GM21515 (cell line): Measurements from ENCODE around the gene RHBDF1.
"Not testable (repeated sequence)": the region's sequence is repeated elsewhere in the genome, so short reads cannot be mapped to it uniquely, and the experiment has no call there.

Experiments used
- ATAC-seq: cut with Tn5 transposase; IDR thresholded peaks from one replicate; pipeline ENCODE4 v1.9.1; 2021; ENCODE audit not compliant: unreplicated experiment

RHBDF1 gene

DNA sequence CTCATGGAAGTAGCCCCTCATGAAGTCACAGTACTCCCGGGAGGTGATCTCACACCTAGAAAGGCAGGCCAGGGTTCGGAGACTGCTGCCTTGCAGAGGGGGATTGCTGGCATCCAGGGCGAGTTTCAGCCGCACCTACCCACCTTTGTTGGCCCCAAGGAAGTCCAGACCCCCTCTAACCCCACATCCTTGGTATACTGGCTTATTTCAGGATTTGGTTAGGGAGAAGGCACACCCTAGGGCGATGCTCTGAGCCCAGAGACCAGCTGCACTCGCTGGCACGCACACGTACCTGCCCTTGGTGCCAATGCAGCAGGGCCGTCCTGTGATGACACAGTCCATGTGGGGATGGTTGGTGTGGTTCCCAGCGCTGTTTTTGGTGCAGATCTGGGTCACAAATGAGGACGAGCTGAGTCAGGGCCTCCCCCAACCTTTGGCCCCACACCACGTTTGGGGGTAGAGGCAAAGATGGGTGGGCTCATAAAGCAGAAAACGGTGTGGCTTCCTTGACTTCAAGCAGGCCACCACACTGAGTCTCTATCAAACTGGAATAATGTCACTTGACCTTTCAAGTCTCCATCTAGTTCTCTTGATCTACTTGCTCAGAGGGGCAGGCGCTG is 12.9 kb downstream of the RHBDF1 start:
- no peak for ATAC-seq

DNA sequence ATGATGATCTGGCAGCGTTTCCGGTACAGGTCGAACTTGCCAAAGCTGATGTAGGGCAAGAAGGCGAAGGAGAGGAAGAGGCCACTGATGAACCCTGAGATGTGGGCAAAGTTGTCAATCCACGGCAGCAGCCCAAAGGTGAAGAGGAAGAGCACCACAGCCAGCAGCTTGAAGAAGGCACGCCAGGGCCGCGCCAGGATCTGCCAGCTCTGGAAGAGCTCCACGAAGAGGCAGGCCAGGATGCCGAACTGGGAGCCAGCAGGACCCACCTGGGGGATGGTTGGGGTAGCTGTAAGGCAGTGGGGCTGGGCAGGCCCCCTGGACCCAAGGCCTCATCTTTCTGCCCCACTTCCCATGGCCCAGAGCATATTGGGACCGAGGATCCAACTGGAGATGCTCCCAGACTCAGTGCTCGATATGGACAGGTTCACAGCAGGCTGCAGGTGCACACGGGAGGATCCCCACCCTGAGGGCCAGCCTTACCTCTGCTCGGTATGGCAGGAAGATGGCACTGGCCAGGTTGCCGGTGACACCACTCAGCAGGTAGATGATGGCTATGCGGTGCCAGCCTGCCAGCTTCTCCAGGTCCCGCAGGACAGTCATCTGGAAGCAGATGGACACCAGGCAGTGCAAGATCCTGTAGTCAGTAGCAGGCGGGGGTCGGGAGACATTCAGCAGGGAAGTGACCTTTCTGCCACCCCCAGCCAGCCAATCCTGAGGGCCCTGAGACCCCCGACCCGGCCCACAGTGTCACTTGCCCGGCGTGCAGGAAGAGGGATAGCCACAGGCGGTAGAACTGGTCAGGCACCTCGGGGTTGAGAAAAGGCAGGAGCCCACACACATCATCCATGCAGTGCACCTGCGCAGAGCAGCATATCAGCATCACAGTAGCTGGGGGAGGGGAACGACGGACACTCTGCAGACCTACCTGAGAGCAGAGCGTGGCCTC is 13.7 kb downstream of the RHBDF1 start:
- no peak for ATAC-seq

DNA sequence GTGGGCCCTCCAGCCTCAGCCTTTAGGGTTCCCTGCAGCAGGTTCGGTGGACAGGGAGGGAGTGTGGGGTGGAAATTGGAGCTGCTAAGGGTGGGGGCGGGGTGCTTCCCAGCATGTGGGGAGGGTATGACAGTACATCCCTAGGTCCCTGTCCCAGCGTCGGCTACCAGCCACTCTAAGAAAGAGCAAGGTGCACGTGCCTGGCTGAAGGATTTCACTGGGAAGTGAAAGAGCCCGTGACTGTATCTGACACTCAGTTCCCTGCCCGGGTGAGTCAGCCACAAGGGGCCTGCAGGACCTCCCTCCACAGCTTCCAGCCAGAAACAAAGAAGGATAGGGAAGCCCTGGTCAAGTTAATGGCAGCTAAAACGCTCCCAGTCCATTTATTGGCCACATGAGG is 14.7 kb downstream of the RHBDF1 start:
- ATAC-seq = no peak

DNA sequence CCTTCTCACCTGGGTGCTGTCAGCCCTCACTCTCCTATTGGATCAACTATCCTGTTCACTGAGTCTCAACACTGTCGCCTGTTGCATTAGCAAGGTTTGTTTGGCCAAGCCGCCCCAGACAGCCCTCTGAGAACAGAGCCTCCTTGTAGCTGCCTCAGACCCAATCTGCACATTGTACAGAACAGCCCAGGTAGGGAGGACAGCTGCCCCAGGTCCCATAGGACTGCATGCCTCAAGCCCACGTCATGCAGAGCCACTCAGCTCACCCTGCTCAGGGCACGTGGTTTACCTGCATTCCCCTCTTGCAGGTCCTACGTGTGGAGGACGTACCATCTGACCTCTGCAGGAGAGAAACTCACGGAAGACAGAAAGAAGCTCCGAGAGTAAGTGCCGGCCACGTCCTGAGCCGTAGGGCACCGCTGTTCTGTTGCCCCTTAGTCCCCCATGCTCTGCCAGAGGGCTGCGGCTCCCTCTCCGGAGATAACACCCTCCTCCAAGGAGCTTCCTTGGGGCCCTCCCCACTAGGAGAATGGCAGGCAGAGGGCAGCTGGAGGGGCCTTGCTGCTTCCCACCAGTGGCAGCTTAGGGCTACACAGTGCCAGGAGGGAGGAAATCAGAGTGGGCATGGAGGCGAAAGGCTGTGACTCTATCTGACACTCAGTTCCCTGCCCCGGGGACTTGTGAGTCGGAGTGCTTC is 16.1 kb downstream of the RHBDF1 start:
- no peak for ATAC-seq

DNA sequence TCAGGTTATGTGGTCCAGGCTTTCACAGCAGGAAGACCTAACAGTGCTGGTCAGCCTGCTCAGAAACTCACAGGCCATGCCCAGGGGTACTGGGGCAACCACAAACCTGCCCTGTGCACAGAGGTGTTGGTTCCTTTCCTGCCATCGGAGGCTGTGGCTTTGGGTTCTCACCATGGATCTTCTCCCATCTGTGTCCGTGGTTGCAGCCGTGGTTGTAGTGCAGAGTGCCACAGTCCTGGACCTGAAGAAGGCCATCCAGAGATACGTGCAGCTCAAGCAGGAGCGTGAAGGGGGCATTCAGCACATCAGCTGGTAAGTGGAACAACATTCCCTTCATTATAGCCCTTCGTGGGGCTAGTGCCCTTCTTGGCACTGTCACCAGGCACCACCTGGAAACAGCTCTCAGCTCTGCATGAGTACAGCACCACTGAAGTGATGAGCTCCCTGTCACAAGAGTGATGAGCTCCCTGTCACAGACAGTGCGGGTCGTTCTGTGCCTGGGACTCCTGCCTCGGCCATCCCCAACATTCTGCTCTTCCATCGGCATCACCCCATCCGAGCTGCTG is 16.8 kb downstream of the RHBDF1 start:
- no peak for ATAC-seq

DNA sequence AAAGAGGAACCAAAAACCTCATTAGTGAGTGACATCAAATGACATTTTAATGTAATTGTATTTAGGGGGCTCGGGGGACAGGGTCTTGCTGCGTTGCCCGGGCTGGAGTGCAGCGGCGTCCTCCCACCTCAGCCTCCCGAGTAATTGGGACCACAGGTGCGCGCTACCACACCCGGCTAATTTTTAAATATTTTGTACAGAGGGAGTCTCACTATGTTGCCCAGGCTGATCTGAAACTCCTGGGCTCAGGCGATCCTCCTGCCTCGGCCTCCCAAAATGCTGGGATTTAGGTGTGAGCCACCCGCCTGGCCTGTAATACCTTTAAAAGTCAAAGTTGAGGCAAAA is 18.2 kb downstream of the RHBDF1 start:
- ATAC-seq = no peak

DNA sequence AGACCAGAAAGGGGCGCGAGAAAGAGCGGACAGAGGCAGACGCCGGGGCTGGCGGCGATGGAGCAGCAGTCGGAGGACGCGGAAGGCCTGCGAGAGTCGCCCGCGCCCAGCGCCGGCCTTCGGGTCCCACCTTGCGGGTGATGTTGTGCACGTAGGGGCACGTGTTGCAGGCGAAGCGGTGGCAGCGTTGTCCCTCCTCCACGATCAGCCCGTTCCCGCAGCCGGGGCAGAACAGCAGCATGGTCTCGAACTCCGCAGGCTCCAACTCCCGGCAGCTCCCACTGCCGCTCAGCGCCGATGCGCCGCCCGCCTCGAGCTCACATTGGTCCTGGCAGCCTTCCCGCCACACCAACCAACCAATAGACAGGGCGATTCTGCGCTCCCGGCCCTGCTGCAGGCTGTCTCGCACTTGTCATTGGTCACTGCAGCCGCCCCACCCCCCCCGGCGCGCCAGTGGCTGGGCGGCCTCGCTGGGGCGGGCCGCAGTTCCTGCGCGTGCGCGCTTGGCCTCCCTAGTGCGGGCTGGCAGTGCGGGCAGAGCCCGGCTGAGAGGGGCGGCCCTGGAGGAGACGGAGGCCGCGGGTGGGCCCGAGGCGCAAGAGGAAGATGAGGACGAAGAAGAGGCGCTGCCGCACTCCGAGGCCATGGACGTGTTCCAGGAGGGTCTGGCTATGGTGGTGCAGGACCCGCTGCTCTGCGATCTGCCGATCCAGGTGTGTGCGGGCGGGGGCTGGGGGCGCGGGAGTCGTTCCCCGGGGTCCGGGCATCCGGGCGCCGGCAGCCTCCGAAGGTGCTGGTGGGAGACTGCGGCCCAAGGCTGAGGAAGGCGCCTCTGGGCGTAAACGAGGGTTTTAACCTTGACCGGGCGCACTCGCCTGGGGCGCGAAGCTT is 18.8 kb downstream of the RHBDF1 start, which contains the start of the genes POLR3K and SNRNP25:
TSS of gene POLR3K (minus strand) at position 263 of the 891 bp plus-strand sequence. CDS start at position 241, 22 bp downstream.
TSS of gene SNRNP25 (plus strand) at position 483 of the 891 bp plus-strand sequence. CDS start at position 672, 189 bp downstream.
- peak; percentile 91 for ATAC-seq

DNA sequence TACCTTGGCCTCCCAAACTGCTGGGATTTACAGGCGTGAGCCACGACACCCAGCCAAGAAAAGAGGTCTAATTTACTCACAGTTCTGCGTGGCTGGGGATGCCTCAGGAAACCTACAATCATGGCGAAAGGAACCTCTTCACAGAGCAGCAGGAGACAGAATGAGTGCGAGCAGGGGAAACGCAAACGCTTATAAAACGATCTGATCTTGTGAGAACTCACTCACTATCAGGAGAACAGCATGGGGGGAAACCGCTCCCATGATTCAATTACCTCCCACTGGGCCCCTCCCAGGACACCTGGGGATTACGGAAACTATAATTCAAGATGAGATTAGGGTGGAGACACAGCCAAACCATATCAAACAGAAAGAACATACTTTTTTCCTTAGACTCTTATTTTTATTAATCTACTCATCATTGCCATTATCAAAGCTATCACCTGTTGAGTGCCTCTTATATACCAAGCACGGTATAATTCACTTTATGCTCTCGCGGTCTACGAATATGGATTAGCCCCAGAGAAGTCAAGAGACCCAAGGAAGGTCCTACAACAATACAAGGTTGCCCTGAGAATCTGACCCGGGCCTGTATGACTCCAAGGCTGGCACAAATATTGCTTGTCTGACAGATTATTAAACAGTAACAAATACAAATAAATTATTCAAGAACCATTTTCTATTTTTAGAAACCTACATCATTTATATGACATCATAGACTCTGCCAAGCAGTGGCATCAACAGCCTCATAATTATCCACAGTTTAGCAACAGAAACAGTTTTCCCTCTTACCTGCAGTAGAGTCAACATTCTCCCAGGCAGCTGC is 21.5 kb downstream of the RHBDF1 start:
- no peak for ATAC-seq

DNA sequence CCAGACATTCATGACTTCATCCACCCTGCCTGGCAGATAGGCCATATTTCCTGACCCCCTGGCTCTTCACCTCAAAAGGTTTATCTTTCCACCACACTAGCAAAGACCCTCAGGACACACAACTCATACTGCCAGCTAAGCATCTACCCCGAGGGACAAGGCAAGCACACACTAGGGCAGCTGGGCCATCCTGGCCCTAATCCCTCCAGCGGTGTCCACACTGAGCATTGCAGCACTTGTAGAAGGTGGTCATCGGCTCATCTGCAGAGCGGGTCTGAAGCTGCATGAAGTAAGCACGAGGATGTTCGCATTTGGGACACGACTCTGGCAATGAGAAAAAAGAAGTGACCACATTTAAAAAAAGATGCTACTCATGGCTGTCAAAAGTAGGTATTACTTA is 25.2 kb downstream of the RHBDF1 start:
- no peak for ATAC-seq

DNA sequence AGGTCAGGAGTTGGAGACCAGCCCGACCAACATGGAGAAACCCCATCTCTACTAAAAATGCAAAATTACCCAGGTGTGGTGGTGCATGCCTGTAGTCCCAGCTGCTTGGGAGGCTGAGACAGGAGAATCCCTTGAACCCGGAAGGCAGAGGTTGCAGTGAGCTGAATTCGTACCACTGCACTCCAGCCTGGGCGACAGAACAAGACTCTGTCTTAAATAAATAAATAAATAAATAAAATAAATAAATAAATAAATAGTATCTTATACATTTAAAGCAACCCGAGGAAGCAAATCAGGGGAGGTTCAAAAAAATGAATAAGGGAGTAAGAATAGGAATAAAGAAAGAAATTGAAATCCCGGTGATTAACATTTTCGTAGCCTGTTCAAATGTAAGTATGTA is 25.9 kb downstream of the RHBDF1 start:
- not testable (repeated sequence) for ATAC-seq

DNA sequence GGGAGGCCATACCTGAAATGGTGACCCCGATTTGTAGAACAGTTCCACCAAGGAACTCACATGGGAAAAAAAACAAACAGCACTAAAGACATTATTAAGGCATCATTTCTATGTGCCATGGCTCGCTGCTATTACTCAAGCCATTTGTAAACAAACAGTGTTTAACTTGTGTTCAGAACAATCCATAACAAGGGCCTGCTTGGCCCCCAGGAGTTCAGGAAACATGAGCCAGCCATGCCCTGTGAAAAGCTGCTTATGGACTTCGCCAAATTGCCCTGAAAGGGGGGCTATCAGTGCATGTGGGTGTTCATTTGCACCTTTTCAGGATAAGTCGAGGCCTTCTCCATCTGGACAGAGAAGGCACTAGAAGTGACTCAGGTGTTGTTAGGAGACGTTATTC is 27.0 kb downstream of the RHBDF1 start:
- no peak for ATAC-seq

DNA sequence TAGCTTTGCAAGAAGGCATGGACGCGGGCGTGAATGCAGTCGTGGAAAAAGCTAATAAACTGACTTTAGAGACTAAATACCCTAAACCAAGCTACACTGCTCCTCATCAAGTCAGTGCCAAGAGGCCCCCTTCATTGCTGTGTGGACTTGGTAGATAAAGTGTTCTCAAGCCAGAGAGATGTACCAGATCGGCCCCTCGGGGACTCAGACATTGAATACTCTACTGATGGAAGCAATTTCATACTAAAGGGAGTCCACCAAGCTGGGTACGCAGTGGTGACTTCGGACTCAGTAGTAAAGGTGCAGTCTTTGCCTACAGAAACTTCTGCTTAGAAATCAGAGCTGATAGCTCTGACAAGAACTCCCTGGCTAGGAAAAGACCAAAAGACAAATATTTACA is 27.8 kb downstream of the RHBDF1 start:
- no peak for ATAC-seq

DNA sequence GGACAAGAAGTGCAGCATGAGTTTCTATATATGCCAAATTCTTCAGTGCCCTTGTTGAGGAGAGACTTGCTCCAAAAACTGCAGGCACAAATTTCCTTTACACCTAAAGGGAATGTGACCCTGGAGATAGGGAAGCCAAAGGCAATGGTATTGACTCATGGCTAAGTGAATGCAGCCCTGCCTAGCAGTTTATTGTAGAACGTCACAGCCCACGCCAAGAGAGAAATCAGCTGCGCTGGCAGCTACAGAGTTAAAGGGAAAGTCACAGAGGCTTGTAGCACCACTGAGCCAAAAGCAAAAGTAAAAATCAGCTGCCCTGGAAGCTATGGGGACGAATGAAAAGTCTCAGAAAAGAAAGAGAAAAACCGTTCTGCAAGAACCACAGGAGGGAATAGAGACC is 29.1 kb downstream of the RHBDF1 start:
- no peak for ATAC-seq

DNA sequence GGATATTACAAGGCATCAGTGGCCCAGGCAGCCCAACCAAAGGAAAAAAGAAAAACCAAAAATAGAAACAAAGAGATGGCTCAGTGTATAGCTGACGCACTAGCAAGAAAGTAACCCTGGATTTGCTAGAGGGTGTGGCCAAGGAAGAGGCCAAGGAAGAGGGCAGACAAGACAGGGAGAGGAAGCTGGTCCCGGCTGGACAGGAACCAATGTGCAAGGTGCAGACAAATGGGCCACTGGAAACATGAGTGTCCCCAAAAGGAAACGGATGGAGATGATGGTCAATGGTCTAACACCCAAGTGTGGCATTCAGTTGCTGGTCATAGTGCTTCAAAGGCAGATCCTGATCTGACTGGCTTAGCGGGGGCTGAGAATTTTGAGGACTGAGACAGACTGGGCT is 29.7 kb downstream of the RHBDF1 start:
- ATAC-seq = no peak

DNA sequence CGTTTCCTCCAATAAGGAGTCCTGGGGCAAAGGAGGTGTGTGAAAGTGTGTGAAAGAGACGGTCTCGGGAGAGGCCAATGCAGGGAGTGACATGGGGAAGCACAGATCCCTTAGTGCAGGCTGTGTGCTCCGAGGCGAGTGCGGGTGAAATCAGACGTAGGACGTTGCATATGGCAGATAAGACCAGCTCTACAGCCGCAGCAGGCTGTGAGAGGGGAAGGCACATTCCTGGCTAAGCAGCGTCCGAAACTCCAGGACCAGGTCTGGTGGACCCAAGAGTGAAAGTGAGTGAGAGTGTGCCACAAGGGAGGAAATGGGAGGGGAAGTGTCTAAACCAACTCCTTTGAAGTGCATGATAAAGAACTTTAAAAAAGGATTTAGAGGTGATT is 30.4 kb downstream of the RHBDF1 start:
- no peak for ATAC-seq

DNA sequence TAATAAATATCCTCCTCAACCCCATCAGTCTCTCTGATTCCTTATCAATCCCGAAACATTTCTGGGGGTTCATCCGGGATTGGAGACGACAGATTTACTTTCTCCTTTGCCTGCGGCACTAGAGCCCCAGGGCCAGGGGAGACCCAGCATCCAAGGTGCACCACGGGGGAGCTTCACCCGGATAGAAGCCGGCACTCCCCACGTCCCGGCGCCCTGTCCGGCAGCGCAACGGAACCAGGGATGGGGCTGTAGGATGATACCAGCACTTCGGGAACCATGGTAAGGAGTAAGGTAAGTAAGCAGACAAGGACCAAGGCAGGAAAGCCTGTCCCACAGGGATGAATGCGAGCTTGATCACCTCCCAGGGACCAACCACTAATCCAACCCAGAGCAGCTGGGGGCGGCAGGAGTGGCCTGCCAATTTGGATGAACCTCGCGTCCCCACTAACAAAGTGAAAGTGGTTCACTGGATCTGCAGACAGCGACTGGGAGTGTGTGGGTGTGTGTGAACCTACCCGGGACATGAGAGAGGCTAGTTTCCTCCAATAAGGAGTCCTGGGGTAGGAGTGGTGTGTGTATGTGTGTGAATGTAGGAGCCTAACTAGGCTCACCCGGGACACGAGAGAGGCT is 30.9 kb downstream of the RHBDF1 start:
- ATAC-seq = no peak

DNA sequence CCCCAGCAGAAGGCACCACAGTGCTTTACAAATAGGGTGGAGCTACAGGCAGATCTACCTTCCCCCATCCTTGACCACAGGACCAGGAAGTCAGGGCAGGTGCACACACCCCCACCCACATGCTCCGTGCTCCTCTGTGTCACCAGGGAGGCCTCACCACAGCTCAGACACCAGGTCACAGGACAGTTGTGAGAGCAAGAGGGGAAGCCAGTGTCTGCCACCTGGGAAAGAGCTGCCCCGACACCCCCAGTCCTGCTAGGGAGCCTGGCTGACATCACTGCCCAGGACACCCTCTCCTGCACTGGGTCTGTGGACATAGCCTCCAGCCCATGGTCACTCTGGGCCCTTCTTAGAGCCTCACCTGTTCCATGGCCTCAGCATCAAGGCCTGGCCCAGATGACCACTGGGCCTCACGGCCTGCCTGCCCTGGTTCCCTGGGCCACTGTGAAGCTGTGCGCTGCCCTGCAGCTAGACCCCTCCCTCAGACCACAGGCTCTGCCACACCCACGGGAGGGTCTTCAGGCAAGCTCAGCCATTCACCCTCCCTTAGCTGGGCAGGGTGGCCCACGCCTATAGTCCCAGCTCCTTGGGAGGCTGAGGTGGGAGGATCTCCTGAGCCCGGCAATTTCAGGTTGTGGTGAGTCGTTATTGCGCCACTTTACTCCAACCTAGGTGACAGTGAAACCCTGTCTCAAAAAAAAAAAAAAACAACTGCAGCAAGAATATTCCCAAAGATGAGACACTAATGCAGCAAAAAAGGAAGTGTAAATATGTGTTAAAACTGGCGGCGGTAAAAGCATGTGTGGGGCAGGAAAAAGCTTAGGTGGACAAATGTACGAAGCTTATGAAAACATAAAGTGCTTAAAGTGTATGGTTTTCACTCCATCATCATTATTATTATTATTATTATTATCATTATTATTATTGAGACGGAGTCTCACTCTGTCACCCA is 33.2 kb downstream of the RHBDF1 start:
- ATAC-seq = peak; percentile 75

DNA sequence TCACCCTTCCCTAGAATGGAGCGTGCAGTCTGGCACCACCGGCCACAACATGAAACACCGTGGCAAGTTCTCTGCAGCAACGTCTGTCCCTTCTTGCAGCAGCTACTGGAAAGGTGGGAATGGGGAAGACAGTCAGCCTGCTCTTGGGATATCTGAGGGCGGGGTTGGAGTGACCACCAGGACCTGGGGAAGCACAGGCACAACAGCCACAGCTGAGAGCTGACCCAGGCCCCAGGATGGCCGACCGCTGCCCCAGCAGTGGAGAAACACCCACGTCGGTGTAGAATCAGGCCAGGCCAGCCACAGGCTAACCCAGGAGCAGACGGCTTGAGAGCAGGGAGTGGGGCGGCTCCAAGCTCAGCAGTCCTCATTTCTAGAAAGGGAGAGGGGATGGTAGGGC is 34.2 kb downstream of the RHBDF1 start:
- not testable (repeated sequence) for ATAC-seq
